ENCODE results near the gene DGUOK. TPM values are rescaled to one million over a fixed set of nuclear protein-coding genes. Genes with fewer than 3 reads are reported as not detected.
A peak's percentile ranks its signal among the peaks of the same experiment; 100 is the strongest.

The DGUOK gene
- total and polyA plus RNA-seq, 2 experiments from 2014 or later: 68.0 to 116 TPM

GRCh38 chr2:74000666-74001065 lies 74.0 kb downstream of the DGUOK start:
- WGBS (ENCODE audit: low lambda C conversion rate, missing lambda C conversion rate): 72% methylated on average over 5 of the region's 5 CpGs

GRCh38 chr2:74001121-74001520 lies 74.4 kb downstream of the DGUOK start:
- Histone ChIP-seq H3K9me3 (ENCODE audit: low read depth) (no peaks in the 10 kb centered on the region), H2AFZ (no peak overlapping the region), H3K36me3 (replicated peaks; ENCODE audit: insufficient read depth, low read depth) (no peaks in the 10 kb centered on the region), H3K4me3 (no peak overlapping the region), H3K27ac (peak overlapping the region; percentile 16), H4K20me1 (ENCODE audit: insufficient read depth, poor library complexity, severe bottlenecking) (peaks cover 86% of the 10 kb centered on the region), H3K4me1 (ENCODE audit: insufficient read depth) (peaks cover 48% of the 10 kb centered on the region), H3K4me2 (peak overlapping the region; percentile 72), H3K9me2 (replicated peaks; ENCODE audit: insufficient read depth) (no peaks in the 10 kb centered on the region), H3K27me3 (no peaks in the 10 kb centered on the region), H3K79me2 (peaks cover 84% of the 10 kb centered on the region)
- TF ChIP-seq EZH2phosphoT487 (IDR thresholded peaks at IDR 0.05; ENCODE audit: low read depth, severe bottlenecking, unreplicated experiment): no peak
- no peak for TF ChIP-seq EZH2 (IDR thresholded peaks at IDR 0.05; ENCODE audit: borderline replicate concordance)
- no peak for TF ChIP-seq CTCF (IDR thresholded peaks at IDR 0.05; ENCODE audit: poor library complexity)
- no peak for DNase-seq (ENCODE audit: low spot score)
- 81% methylated on average over 4 of the region's 4 CpGs for WGBS (ENCODE audit: low lambda C conversion rate, missing lambda C conversion rate)

More at GRCh38 chr2:74000666-74001065, 74.0 kb downstream of the DGUOK start:
- no peak overlapping the region for H3K4me3 ChIP-seq
- DNase-seq (ENCODE audit: low spot score): no peak
- no peaks in the 10 kb centered on the region for H3K9me3 ChIP-seq (ENCODE audit: low read depth)
- no peaks in the 10 kb centered on the region for H3K27me3 ChIP-seq
- no peaks in the 10 kb centered on the region for H3K9me2 ChIP-seq (replicated peaks; ENCODE audit: insufficient read depth)
- H4K20me1 ChIP-seq (ENCODE audit: insufficient read depth, poor library complexity, severe bottlenecking): peaks cover 81% of the 10 kb centered on the region
- peak overlapping the region; percentile 72 for H3K4me2 ChIP-seq
- H2AFZ ChIP-seq: no peak overlapping the region
- no peaks in the 10 kb centered on the region for H3K36me3 ChIP-seq (replicated peaks; ENCODE audit: insufficient read depth, low read depth)
- TF ChIP-seq EZH2phosphoT487 (IDR thresholded peaks at IDR 0.05; ENCODE audit: low read depth, severe bottlenecking, unreplicated experiment) (no peak), CTCF (IDR thresholded peaks at IDR 0.05; ENCODE audit: poor library complexity) (no peak), EZH2 (IDR thresholded peaks at IDR 0.05; ENCODE audit: borderline replicate concordance) (no peak)
- peaks cover 84% of the 10 kb centered on the region for H3K79me2 ChIP-seq
- peak overlapping the region; percentile 16 for H3K27ac ChIP-seq
- H3K4me1 ChIP-seq (ENCODE audit: insufficient read depth): peaks cover 48% of the 10 kb centered on the region

GRCh38 chr2:74001781-74002504 lies 75.3 kb downstream of the DGUOK start:
- Histone ChIP-seq H3K79me2 (peaks cover 84% of the 10 kb centered on the region), H3K4me3 (peak overlapping the region; percentile 39), H3K36me3 (replicated peaks; ENCODE audit: insufficient read depth, low read depth) (no peaks in the 10 kb centered on the region), H3K4me2 (peak overlapping the region; percentile 98), H4K20me1 (ENCODE audit: insufficient read depth, poor library complexity, severe bottlenecking) (peaks cover 93% of the 10 kb centered on the region), H3K9me2 (replicated peaks; ENCODE audit: insufficient read depth) (no peaks in the 10 kb centered on the region), H3K27me3 (no peaks in the 10 kb centered on the region), H3K27ac (no peak overlapping the region), H3K9me3 (ENCODE audit: low read depth) (no peaks in the 10 kb centered on the region), H2AFZ (no peak overlapping the region), H3K4me1 (ENCODE audit: insufficient read depth) (peaks cover 48% of the 10 kb centered on the region)
- TF ChIP-seq EZH2phosphoT487 (IDR thresholded peaks at IDR 0.05; ENCODE audit: low read depth, severe bottlenecking, unreplicated experiment) (no peak), CTCF (IDR thresholded peaks at IDR 0.05; ENCODE audit: poor library complexity) (peak; percentile 2)
- WGBS (ENCODE audit: low lambda C conversion rate, missing lambda C conversion rate): 18% methylated on average over 21 of the region's 24 CpGs
- no peak for DNase-seq (ENCODE audit: low spot score)

Measured in hepatocyte (in vitro differentiated cells).